ENCODE measurements around the gene SNX20.

Gene SNX20

GRCh38 chr16:50705436-50706110, 24.5 kb upstream of the SNX20 start:
- no peak for DNase-seq (ENCODE audit: low read depth)

GRCh38 chr16:50704245-50704644, 23.1 kb upstream of the SNX20 start:
- DNase-seq (ENCODE audit: low read depth): no peak

- no peak for DNase-seq (ENCODE audit: low read depth)
These were observed 21.6 kb upstream of the SNX20 start for GRCh38 chr16:50702725-50703124.

GRCh38 chr16:50699326-50700159, 18.4 kb upstream of the SNX20 start:
- DNase-seq (ENCODE audit: low read depth): no peak

- no peak for DNase-seq (ENCODE audit: low read depth)
These were observed 17.0 kb upstream of the SNX20 start for GRCh38 chr16:50697881-50698767.

- DNase-seq (ENCODE audit: low read depth): no peak
These were observed 16.3 kb upstream of the SNX20 start for GRCh38 chr16:50697421-50697715.

- DNase-seq (ENCODE audit: low read depth): peak; percentile 20
These were observed 15.7 kb upstream of the SNX20 start for GRCh38 chr16:50696575-50697420.

GRCh38 chr16:50696126-50696525, 15.0 kb upstream of the SNX20 start:
- DNase-seq (ENCODE audit: low read depth): no peak

GRCh38 chr16:50695017-50696000, 14.2 kb upstream of the SNX20 start:
- no peak for DNase-seq (ENCODE audit: low read depth)

- no peak for DNase-seq (ENCODE audit: low read depth)
These were observed 13.1 kb upstream of the SNX20 start for GRCh38 chr16:50694206-50694605.

GRCh38 chr16:50692999-50693781, 12.1 kb upstream of the SNX20 start, which contains the start of gene NOD2:
TSS of gene NOD2 (plus strand) at chr16:50693606. CDS start at chr16:50699496, 5,890 bp downstream.
- DNase-seq (ENCODE audit: low read depth): no peak

- no peak for DNase-seq (ENCODE audit: low read depth)
These were observed 11.5 kb upstream of the SNX20 start for GRCh38 chr16:50692644-50692998.

- DNase-seq (ENCODE audit: low read depth): no peak
These were observed 9.1 kb upstream of the SNX20 start for GRCh38 chr16:50690177-50690576.

- no peak for DNase-seq (ENCODE audit: low read depth)
These were observed 7.8 kb upstream of the SNX20 start for GRCh38 chr16:50688867-50689266.

GRCh38 chr16:50688083-50688482, 7.0 kb upstream of the SNX20 start:
- DNase-seq (ENCODE audit: low read depth): no peak

- DNase-seq (ENCODE audit: low read depth): no peak
These were observed 4.5 kb upstream of the SNX20 start for GRCh38 chr16:50685462-50686063.

GRCh38 chr16:50684823-50685461, 3.8 kb upstream of the SNX20 start:
- DNase-seq (ENCODE audit: low read depth): no peak

GRCh38 chr16:50683689-50684374, 2.7 kb upstream of the SNX20 start:
- no peak for DNase-seq (ENCODE audit: low read depth)
